ENCODE measurements around the gene JAK1. TPM values are rescaled to one million over a fixed set of nuclear protein-coding genes. Genes with fewer than 3 reads are reported as not detected.

The JAK1 gene
- total and polyA plus RNA-seq, 2 experiments from 2014 or later = 8.0 to 19.5 TPM

DNA sequence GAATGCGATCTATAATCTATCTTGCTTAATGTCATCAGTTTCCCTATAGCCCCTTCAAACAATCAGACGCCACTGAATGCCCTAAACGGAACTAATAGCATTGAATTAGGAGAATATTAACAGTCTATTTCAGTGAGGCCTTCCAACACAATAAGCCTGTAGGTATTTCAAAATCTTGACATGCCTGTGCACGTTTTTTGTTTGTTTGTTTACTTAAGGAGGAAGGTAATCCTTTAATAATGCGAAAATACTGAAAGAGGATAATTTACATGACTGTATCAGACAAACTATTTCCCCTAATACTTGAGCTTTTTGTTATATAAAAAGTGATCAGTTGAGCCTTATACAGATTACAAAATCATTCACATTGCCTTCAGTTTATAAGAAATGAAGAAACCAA is 29.0 kb upstream of the JAK1 start:
- no peaks in the 10 kb centered on the region for H3F3A ChIP-seq (replicated peaks; ENCODE audit: low read depth)
- TF ChIP-seq ZNF114 (CRISPR knock-in tag; IDR thresholded peaks at IDR 0.05) = no peak
- TF ChIP-seq EZH2 (IDR thresholded peaks at IDR 0.05; ENCODE audit: low read depth, unreplicated experiment) = no peak
- TF ChIP-seq ZNF331 (CRISPR knock-in tag; IDR thresholded peaks at IDR 0.05; ENCODE audit: low read depth) = no peak
- TF ChIP-seq JUNB (IDR thresholded peaks at IDR 0.05; ENCODE audit: unreplicated experiment) = no peak
- TF ChIP-seq, protein P1, sequence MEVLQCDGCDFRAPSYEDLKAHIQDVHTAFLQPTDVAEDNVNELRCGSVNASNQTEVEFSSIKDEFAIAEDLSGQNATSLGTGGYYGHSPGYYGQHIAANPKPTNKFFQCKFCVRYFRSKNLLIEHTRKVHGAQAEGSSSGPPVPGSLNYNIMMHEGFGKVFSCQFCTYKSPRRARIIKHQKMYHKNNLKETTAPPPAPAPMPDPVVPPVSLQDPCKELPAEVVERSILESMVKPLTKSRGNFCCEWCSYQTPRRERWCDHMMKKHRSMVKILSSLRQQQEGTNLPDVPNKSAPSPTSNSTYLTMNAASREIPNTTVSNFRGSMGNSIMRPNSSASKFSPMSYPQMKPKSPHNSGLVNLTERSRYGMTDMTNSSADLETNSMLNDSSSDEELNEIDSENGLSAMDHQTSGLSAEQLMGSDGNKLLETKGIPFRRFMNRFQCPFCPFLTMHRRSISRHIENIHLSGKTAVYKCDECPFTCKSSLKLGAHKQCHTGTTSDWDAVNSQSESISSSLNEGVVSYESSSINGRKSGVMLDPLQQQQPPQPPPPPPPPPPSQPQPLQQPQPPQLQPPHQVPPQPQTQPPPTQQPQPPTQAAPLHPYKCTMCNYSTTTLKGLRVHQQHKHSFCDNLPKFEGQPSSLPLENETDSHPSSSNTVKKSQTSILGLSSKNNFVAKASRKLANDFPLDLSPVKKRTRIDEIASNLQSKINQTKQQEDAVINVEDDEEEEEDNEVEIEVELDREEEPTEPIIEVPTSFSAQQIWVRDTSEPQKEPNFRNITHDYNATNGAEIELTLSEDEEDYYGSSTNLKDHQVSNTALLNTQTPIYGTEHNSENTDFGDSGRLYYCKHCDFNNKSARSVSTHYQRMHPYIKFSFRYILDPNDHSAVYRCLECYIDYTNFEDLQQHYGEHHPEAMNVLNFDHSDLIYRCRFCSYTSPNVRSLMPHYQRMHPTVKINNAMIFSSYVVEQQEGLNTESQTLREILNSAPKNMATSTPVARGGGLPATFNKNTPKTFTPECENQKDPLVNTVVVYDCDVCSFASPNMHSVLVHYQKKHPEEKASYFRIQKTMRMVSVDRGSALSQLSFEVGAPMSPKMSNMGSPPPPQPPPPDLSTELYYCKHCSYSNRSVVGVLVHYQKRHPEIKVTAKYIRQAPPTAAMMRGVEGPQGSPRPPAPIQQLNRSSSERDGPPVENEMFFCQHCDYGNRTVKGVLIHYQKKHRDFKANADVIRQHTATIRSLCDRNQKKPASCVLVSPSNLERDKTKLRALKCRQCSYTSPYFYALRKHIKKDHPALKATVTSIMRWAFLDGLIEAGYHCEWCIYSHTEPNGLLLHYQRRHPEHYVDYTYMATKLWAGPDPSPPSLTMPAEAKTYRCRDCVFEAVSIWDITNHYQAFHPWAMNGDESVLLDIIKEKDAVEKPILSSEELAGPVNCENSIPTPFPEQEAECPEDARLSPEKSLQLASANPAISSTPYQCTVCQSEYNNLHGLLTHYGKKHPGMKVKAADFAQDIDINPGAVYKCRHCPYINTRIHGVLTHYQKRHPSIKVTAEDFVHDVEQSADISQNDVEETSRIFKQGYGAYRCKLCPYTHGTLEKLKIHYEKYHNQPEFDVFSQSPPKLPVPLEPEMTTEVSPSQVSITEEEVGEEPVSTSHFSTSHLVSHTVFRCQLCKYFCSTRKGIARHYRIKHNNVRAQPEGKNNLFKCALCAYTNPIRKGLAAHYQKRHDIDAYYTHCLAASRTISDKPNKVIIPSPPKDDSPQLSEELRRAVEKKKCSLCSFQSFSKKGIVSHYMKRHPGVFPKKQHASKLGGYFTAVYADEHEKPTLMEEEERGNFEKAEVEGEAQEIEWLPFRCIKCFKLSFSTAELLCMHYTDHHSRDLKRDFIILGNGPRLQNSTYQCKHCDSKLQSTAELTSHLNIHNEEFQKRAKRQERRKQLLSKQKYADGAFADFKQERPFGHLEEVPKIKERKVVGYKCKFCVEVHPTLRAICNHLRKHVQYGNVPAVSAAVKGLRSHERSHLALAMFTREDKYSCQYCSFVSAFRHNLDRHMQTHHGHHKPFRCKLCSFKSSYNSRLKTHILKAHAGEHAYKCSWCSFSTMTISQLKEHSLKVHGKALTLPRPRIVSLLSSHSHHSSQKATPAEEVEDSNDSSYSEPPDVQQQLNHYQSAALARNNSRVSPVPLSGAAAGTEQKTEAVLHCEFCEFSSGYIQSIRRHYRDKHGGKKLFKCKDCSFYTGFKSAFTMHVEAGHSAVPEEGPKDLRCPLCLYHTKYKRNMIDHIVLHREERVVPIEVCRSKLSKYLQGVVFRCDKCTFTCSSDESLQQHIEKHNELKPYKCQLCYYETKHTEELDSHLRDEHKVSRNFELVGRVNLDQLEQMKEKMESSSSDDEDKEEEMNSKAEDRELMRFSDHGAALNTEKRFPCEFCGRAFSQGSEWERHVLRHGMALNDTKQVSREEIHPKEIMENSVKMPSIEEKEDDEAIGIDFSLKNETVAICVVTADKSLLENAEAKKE (CRISPR knock-in tag; IDR thresholded peaks at IDR 0.05) = no peak
- TF ChIP-seq EZH2phosphoT487 (IDR thresholded peaks at IDR 0.05; ENCODE audit: unreplicated experiment) = no peak
- TF ChIP-seq, protein P2, sequence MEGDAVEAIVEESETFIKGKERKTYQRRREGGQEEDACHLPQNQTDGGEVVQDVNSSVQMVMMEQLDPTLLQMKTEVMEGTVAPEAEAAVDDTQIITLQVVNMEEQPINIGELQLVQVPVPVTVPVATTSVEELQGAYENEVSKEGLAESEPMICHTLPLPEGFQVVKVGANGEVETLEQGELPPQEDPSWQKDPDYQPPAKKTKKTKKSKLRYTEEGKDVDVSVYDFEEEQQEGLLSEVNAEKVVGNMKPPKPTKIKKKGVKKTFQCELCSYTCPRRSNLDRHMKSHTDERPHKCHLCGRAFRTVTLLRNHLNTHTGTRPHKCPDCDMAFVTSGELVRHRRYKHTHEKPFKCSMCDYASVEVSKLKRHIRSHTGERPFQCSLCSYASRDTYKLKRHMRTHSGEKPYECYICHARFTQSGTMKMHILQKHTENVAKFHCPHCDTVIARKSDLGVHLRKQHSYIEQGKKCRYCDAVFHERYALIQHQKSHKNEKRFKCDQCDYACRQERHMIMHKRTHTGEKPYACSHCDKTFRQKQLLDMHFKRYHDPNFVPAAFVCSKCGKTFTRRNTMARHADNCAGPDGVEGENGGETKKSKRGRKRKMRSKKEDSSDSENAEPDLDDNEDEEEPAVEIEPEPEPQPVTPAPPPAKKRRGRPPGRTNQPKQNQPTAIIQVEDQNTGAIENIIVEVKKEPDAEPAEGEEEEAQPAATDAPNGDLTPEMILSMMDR (conservative IDR thresholded peaks at IDR 0.05; ENCODE audit: low read depth in 2 of 2) = no peak
- no peak for TF ChIP-seq STAT1 (IDR thresholded peaks at IDR 0.05; ENCODE audit: unreplicated experiment)
- TF ChIP-seq CREB1 (CRISPR knock-in tag; IDR thresholded peaks at IDR 0.05; ENCODE audit: low read depth) = no peak
- TF ChIP-seq, protein P3, sequence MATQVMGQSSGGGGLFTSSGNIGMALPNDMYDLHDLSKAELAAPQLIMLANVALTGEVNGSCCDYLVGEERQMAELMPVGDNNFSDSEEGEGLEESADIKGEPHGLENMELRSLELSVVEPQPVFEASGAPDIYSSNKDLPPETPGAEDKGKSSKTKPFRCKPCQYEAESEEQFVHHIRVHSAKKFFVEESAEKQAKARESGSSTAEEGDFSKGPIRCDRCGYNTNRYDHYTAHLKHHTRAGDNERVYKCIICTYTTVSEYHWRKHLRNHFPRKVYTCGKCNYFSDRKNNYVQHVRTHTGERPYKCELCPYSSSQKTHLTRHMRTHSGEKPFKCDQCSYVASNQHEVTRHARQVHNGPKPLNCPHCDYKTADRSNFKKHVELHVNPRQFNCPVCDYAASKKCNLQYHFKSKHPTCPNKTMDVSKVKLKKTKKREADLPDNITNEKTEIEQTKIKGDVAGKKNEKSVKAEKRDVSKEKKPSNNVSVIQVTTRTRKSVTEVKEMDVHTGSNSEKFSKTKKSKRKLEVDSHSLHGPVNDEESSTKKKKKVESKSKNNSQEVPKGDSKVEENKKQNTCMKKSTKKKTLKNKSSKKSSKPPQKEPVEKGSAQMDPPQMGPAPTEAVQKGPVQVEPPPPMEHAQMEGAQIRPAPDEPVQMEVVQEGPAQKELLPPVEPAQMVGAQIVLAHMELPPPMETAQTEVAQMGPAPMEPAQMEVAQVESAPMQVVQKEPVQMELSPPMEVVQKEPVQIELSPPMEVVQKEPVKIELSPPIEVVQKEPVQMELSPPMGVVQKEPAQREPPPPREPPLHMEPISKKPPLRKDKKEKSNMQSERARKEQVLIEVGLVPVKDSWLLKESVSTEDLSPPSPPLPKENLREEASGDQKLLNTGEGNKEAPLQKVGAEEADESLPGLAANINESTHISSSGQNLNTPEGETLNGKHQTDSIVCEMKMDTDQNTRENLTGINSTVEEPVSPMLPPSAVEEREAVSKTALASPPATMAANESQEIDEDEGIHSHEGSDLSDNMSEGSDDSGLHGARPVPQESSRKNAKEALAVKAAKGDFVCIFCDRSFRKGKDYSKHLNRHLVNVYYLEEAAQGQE (IDR thresholded peaks at IDR 0.05; ENCODE audit: unreplicated experiment) = no peak
- no peak for TF ChIP-seq NANOG (IDR thresholded peaks at IDR 0.05; ENCODE audit: borderline replicate concordance)
- TF ChIP-seq, protein P4, sequence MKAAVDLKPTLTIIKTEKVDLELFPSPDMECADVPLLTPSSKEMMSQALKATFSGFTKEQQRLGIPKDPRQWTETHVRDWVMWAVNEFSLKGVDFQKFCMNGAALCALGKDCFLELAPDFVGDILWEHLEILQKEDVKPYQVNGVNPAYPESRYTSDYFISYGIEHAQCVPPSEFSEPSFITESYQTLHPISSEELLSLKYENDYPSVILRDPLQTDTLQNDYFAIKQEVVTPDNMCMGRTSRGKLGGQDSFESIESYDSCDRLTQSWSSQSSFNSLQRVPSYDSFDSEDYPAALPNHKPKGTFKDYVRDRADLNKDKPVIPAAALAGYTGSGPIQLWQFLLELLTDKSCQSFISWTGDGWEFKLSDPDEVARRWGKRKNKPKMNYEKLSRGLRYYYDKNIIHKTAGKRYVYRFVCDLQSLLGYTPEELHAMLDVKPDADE (IDR thresholded peaks at IDR 0.05) = no peak
- TF ChIP-seq POLR2AphosphoS5 (IDR thresholded peaks at IDR 0.05; ENCODE audit: low read depth) = no peak
- no peak overlapping the region for H3K4me3 ChIP-seq

More for the DNA sequence above, 29.0 kb upstream of the JAK1 start:
- DNase-seq (ENCODE audit: low spot score) (no peak), ATAC-seq (no peak)
- Histone ChIP-seq H4K20me1 (replicated peaks; ENCODE audit: insufficient read depth) (no peaks in the 10 kb centered on the region), H3K9me2 (ENCODE audit: insufficient read depth) (no peaks in the 10 kb centered on the region; the same call in 1 of the 2 replicates), H3K36me3 (ENCODE audit: insufficient read depth) (no peaks in the 10 kb centered on the region), H3K4me2 (no peak overlapping the region), H3K27me3 (ENCODE audit: insufficient read depth) (peaks cover 3% of the 10 kb centered on the region), H2AFZ (no peak overlapping the region), H3K27ac (ENCODE audit: low read depth) (no peak overlapping the region), H3K4me1 (ENCODE audit: insufficient read depth) (no peaks in the 10 kb centered on the region), H3K79me2 (replicated peaks; ENCODE audit: insufficient read depth) (no peaks in the 10 kb centered on the region)
- no peak overlapping the region for H3K4me3 Mint-ChIP-seq
- H3K27ac Mint-ChIP-seq = no peak overlapping the region
- H3K36me3 Mint-ChIP-seq (ENCODE audit: low read depth) = peaks cover 23% of the 10 kb centered on the region
- peaks cover 6% of the 10 kb centered on the region for H3K27me3 Mint-ChIP-seq (ENCODE audit: insufficient read depth, low read depth, poor library complexity)
- H3K4me1 Mint-ChIP-seq = no peaks in the 10 kb centered on the region
- H3K9me3 Mint-ChIP-seq = peaks cover 25% of the 10 kb centered on the region

Data from GM23338 (cell line).